Suprapubic skin (tissue), 4 donors: ENCODE measurements around the gene SHFL. TPM values are rescaled to one million over a fixed set of nuclear protein-coding genes. Genes with fewer than 3 reads are reported as not detected.

Source experiments
- DNase-seq, 2 donors: peaks; one replicate each; pipeline ENCODE4 v3.0.0-alpha.2; 2019; ENCODE audit warnings: low spot score in 2 of 2
- H3K27ac ChIP-seq: fragments of 200-600 bp; sonication (generic); one replicate; pipeline ENCODE4 v1.5.1; 2019
- H3K27me3 ChIP-seq: fragments of 200-600 bp; sonication (generic); one replicate; pipeline ENCODE4 v1.5.1; 2019
- H3K36me3 ChIP-seq: fragments of 200-600 bp; sonication (generic); one replicate; pipeline ENCODE4 v1.5.1; 2019
- H3K4me1 ChIP-seq: fragments of 200-600 bp; sonication (generic); one replicate; pipeline ENCODE4 v1.5.1; 2019
- H3K4me3 ChIP-seq: fragments of 200-600 bp; sonication (generic); one replicate; pipeline ENCODE4 v1.5.1; 2019; ENCODE audit warnings: mild to moderate bottlenecking
- H3K9me3 ChIP-seq: fragments of 200-600 bp; sonication (generic); one replicate; pipeline ENCODE4 v1.5.1; 2019
- CTCF ChIP-seq, 2 donors: fragments of 200-600 bp in 1 of 2; fragments of 450-650 bp in 1 of 2; sonication (generic) in 1 of 2; IDR thresholded peaks; one replicate each; pipeline ENCODE4 v1.5.1; 2016 to 2019; ENCODE audit warnings: antibody characterized with exemption in 2 of 2, mild to moderate bottlenecking in 1 of 2, moderate library complexity in 1 of 2
- EP300 ChIP-seq: sonication (generic); formaldehyde crosslinking; IDR thresholded peaks from one replicate; pipeline ENCODE4 v1.6.1; 2017; ENCODE audit warnings: antibody characterized with exemption
- POLR2A ChIP-seq, 2 donors: fragments of 450-650 bp; IDR thresholded peaks; one replicate each; pipeline ENCODE4 v1.6.1; 2017; ENCODE audit warnings: antibody characterized with exemption in 2 of 2, mild to moderate bottlenecking in 2 of 2, moderate library complexity in 2 of 2
- POLR2AphosphoS5 ChIP-seq, 3 donors: sonication (generic); formaldehyde crosslinking; IDR thresholded peaks; one replicate each; pipeline ENCODE4 v1.6.1; 2017; ENCODE audit warnings: antibody characterized with exemption in 3 of 3
- WGBS: methylation state at CpG from one replicate; pipeline ENCODE4 v1.1.5; 2018; 5-methylcytosine and 5-hydroxymethylcytosine counted together
- total RNA-seq, 4 donors: library from RNA; depleted of rRNA; stranded (reverse); fragments of >200 nt; gene quantifications; one replicate each; pipeline ENCODE4 v1.1.0, GENCODE V29; 2016

SHFL gene
- total RNA-seq, 4 donors from 2014 or later = 11.8 to 26.7 (median 22.3) TPM

- Histone ChIP-seq H3K36me3 (peaks cover 100% of the 10 kb centered on the region), H3K4me3 (no peak overlapping the region), H3K27ac (no peak overlapping the region), H3K9me3 (no peaks in the 10 kb centered on the region), H3K4me1 (no peaks in the 10 kb centered on the region), H3K27me3 (no peaks in the 10 kb centered on the region)
- WGBS = 96% methylated on average over 23 of the region's 23 CpGs
- no peak for TF ChIP-seq POLR2A (IDR thresholded peaks at IDR 0.05)
- no peak for DNase-seq
Observed at GRCh38 chr19:10139952-10140351, 53.8 kb downstream of the SHFL start.

GRCh38 chr19:10141479-10141878 is 55.4 kb downstream of the SHFL start:
- Histone ChIP-seq H3K36me3 (peaks cover 100% of the 10 kb centered on the region), H3K4me1 (no peaks in the 10 kb centered on the region), H3K4me3 (no peak overlapping the region), H3K9me3 (no peaks in the 10 kb centered on the region), H3K27me3 (no peaks in the 10 kb centered on the region), H3K27ac (no peak overlapping the region)
- TF ChIP-seq POLR2AphosphoS5 (IDR thresholded peaks at IDR 0.05) (no peak), CTCF (IDR thresholded peaks at IDR 0.05) (no peak), POLR2A (IDR thresholded peaks at IDR 0.05) (no peak), EP300 (no peak)
- 94% methylated on average over 13 of the region's 13 CpGs for WGBS
- DNase-seq = no peak

GRCh38 chr19:10141973-10142372 is 55.9 kb downstream of the SHFL start:
- WGBS = 100% methylated on average over 12 of the region's 18 CpGs
- no peaks in the 10 kb centered on the region for H3K9me3 ChIP-seq
- no peak for DNase-seq
- no peak overlapping the region for H3K27ac ChIP-seq
- H3K4me1 ChIP-seq = no peaks in the 10 kb centered on the region
- no peaks in the 10 kb centered on the region for H3K27me3 ChIP-seq
- no peak overlapping the region for H3K4me3 ChIP-seq
- H3K36me3 ChIP-seq = peaks cover 100% of the 10 kb centered on the region
- TF ChIP-seq EP300 = no peak
- TF ChIP-seq POLR2AphosphoS5 (IDR thresholded peaks at IDR 0.05) = no peak
- no peak for TF ChIP-seq CTCF (IDR thresholded peaks at IDR 0.05)
- no peak for TF ChIP-seq POLR2A (IDR thresholded peaks at IDR 0.05)

Other genes with a start within 250 kb of the SHFL start
- 100 to 1,000 TPM in 2 of 4 donors, 10 to 100 TPM in 2; 51.5 to 114 (median 101) TPM for gene OLFM2, start 149.8 kb upstream of the SHFL start, total RNA-seq
- 10 to 100 TPM; 13.4 to 30.6 (median 18.8) TPM for gene COL5A3, start 75.8 kb upstream of the SHFL start, total RNA-seq
- not detected for gene RDH8, start 72.8 kb upstream of the SHFL start, total RNA-seq
- 1 to 10 TPM in 1 of 4 donors, under 1 TPM in 2, not detected in 1; 0.38 to 1.1 (median 0.42) TPM for gene ANGPTL6, start 16.4 kb downstream of the SHFL start, total RNA-seq
- 10 to 100 TPM; 41.9 to 55.1 (median 46.8) TPM for gene PPAN, start 20.0 kb downstream of the SHFL start, total RNA-seq
- gene P2RY11, start 25.4 kb downstream of the SHFL start, total RNA-seq = 10 to 100 TPM; 16.4 to 32.9 (median 19.9) TPM
- gene EIF3G, start 33.6 kb downstream of the SHFL start, total RNA-seq = 100 to 1,000 TPM; 211 to 315 (median 225) TPM
- 10 to 100 TPM; 36.1 to 54.4 (median 44.2) TPM for gene DNMT1, start 108.6 kb downstream of the SHFL start, total RNA-seq
- 1 to 10 TPM; 3.9 to 9.9 (median 8.6) TPM for gene S1PR2, start 145.0 kb downstream of the SHFL start, total RNA-seq
- gene MRPL4, start 165.9 kb downstream of the SHFL start, total RNA-seq = 100 to 1,000 TPM in 1 of 4 donors, 10 to 100 TPM in 3; 53.3 to 108 (median 77.3) TPM
- gene ICAM1, start 184.8 kb downstream of the SHFL start, total RNA-seq = 10 to 100 TPM in 2 of 4 donors, 1 to 10 TPM in 2; 9.1 to 11.1 (median 9.6) TPM
- not detected for gene ICAM4, start 200.6 kb downstream of the SHFL start, total RNA-seq
- under 1 TPM in 3 of 4 donors, not detected in 1; 0.21 to 0.97 (median 0.62) TPM for gene ICAM5, start 203.6 kb downstream of the SHFL start, total RNA-seq
- 1 to 10 TPM; 1.4 to 7.2 (median 2.9) TPM for gene ZGLP1, start 223.5 kb downstream of the SHFL start, total RNA-seq
- gene FDX2, start 229.7 kb downstream of the SHFL start, total RNA-seq = 10 to 100 TPM in 3 of 4 donors, 1 to 10 TPM in 1; 7.9 to 19.0 (median 14.5) TPM
- 10 to 100 TPM; 18.4 to 27.8 (median 24.8) TPM for gene RAVER1, start 247.2 kb downstream of the SHFL start, total RNA-seq